GM21576 (cell line): Measurements from ENCODE around the gene TMEM248.
"Not testable (repeated sequence)": the region's sequence is repeated elsewhere in the genome, so short reads cannot be mapped to it uniquely, and the experiment has no call there.

Source experiments
- ATAC-seq: cut with Tn5 transposase; IDR thresholded peaks from one replicate; pipeline ENCODE4 v1.9.1; 2021; ENCODE audit warnings: mild to moderate bottlenecking, moderate library complexity; ENCODE audit not compliant: unreplicated experiment

The TMEM248 gene

GRCh38 chr7:66920769-66921395 is at the start of gene TMEM248:
TSS of gene TMEM248 (plus strand) at chr7:66921225. CDS start at chr7:66941866, 20,641 bp downstream.
- peak; percentile 79 for ATAC-seq

GRCh38 chr7:66873476-66873875 is 47.5 kb upstream of the TMEM248 start:
- no peak for ATAC-seq

GRCh38 chr7:66877577-66878300 is 43.3 kb upstream of the TMEM248 start:
- ATAC-seq: peak; percentile 97

GRCh38 chr7:66878301-66878685 is 42.7 kb upstream of the TMEM248 start:
- ATAC-seq: not testable (repeated sequence)

- no peak for ATAC-seq
These were observed 41.0 kb upstream of the TMEM248 start for GRCh38 chr7:66880053-66880452.

GRCh38 chr7:66880577-66880976 is 40.4 kb upstream of the TMEM248 start:
- ATAC-seq: not testable (repeated sequence)

- ATAC-seq: no peak
These were observed 37.3 kb upstream of the TMEM248 start for GRCh38 chr7:66883716-66884115.

GRCh38 chr7:66884556-66884955 is 36.5 kb upstream of the TMEM248 start:
- not testable (repeated sequence) for ATAC-seq

- peak; percentile 77 for ATAC-seq
These were observed 34.9 kb upstream of the TMEM248 start for GRCh38 chr7:66886152-66886551.

GRCh38 chr7:66888223-66888622 is 32.8 kb upstream of the TMEM248 start:
- not testable (repeated sequence) for ATAC-seq

GRCh38 chr7:66894463-66895080 is 26.5 kb upstream of the TMEM248 start:
- no peak for ATAC-seq

GRCh38 chr7:66896441-66896840 is 24.6 kb upstream of the TMEM248 start:
- ATAC-seq: no peak

GRCh38 chr7:66899552-66900280 is 21.3 kb upstream of the TMEM248 start:
- ATAC-seq: no peak

GRCh38 chr7:66901941-66902843 is 18.8 kb upstream of the TMEM248 start:
- ATAC-seq: no peak

- no peak for ATAC-seq
These were observed 18.2 kb upstream of the TMEM248 start for GRCh38 chr7:66902844-66903180.

GRCh38 chr7:66903360-66904062 is 17.5 kb upstream of the TMEM248 start:
- no peak for ATAC-seq

GRCh38 chr7:66904063-66904593 is 16.9 kb upstream of the TMEM248 start:
- no peak for ATAC-seq

- ATAC-seq: no peak
These were observed 15.7 kb upstream of the TMEM248 start for GRCh38 chr7:66905278-66905677.

- ATAC-seq: no peak
These were observed 15.3 kb upstream of the TMEM248 start for GRCh38 chr7:66905689-66906088.

- ATAC-seq: no peak
These were observed 13.3 kb upstream of the TMEM248 start for GRCh38 chr7:66907731-66908130.
